GM10266 (cell line): ENCODE data around the gene AKAP13.

Source experiments
- DNase-seq: peaks from one replicate; pipeline ENCODE4 v3.0.0; 2012; ENCODE audit errors: extremely low spot score
- CTCF ChIP-seq: IDR thresholded peaks from 2 replicates; pipeline ENCODE4 v1.5.1; 2012; ENCODE audit warnings: mild to moderate bottlenecking, low read depth; ENCODE audit not compliant: control insufficient read depth, insufficient read depth; ENCODE audit errors: missing control alignments

Gene AKAP13

GRCh38 chr15:85689729-85690128 lies 309.3 kb downstream of the AKAP13 start:
- no peak for TF ChIP-seq CTCF
- peak; percentile 29 for DNase-seq

GRCh38 chr15:85690561-85691231 lies 310.3 kb downstream of the AKAP13 start:
- DNase-seq, result peak; percentile 21
- TF ChIP-seq CTCF, result no peak

GRCh38 chr15:85691350-85692240 lies 311.2 kb downstream of the AKAP13 start:
- DNase-seq, result no peak
- TF ChIP-seq CTCF, result no peak

GRCh38 chr15:85692321-85692720 lies 311.9 kb downstream of the AKAP13 start:
- TF ChIP-seq CTCF, result no peak

GRCh38 chr15:85692873-85693272 lies 312.5 kb downstream of the AKAP13 start:
- TF ChIP-seq CTCF, result no peak
- peak; percentile 11 for DNase-seq

More at GRCh38 chr15:85692321-85692720, 311.9 kb downstream of the AKAP13 start:
- DNase-seq, result no peak

GRCh38 chr15:85693277-85693676 lies 312.9 kb downstream of the AKAP13 start:
- no peak for TF ChIP-seq CTCF
- DNase-seq, result no peak

GRCh38 chr15:85694091-85694490 lies 313.7 kb downstream of the AKAP13 start:
- no peak for TF ChIP-seq CTCF
- DNase-seq, result no peak
